Tibial artery (tissue), 4 donors: ENCODE data around the gene MTHFD2L.

ENCODE experiments used
- DNase-seq, 2 donors: peaks; one replicate each; pipeline ENCODE4 v3.0.0-alpha.2; 2019
- H3K27ac ChIP-seq, 2 donors: fragments of 200-600 bp; sonication (generic) in 1 of 2; 1 replicate in 1 of 2; 2 replicates in 1 of 2; pipeline ENCODE4 v1.5.1; 2018 to 2019; ENCODE audit warnings: mild to moderate bottlenecking in 1 of 2
- H3K27me3 ChIP-seq, 2 donors: fragments of 200-600 bp; sonication (generic) in 1 of 2; one replicate each; pipeline versions ENCODE4 v1.5.1 to v1.6.0; 2016 to 2019
- H3K36me3 ChIP-seq, 3 donors: fragments of 200-600 bp; sonication (generic) in 2 of 3; one replicate each; pipeline ENCODE4 v1.5.1; 2016 to 2019; ENCODE audit warnings: mild to moderate bottlenecking in 2 of 3
- H3K4me1 ChIP-seq, 4 donors: fragments of 200-600 bp; sonication (generic) in 2 of 4; 1 replicate in 3 of 4; 2 replicates in 1 of 4; pipeline ENCODE4 v1.5.1; 2016 to 2019
- H3K4me3 ChIP-seq, 2 donors: fragments of 200-600 bp; sonication (generic) in 1 of 2; 1 replicate in 1 of 2; 2 replicates in 1 of 2; pipeline ENCODE4 v1.5.1; 2018 to 2019; ENCODE audit warnings: mild to moderate bottlenecking in 2 of 2
- H3K9me3 ChIP-seq, 3 donors: fragments of 200-600 bp; sonication (generic) in 1 of 3; one replicate each; pipeline ENCODE4 v1.5.1; 2016 to 2019
- CTCF ChIP-seq, 2 experiments: fragments of 200-600 bp in 1 of 2; fragments of 450-650 bp in 1 of 2; IDR thresholded peaks; one replicate each; pipeline ENCODE4 v1.5.1; 2017 to 2019; ENCODE audit warnings: antibody characterized with exemption in 2 of 2, mild to moderate bottlenecking in 1 of 2, moderate library complexity in 1 of 2
- intact Hi-C: fragments of 100-400 bp; cut with DNase I; formaldehyde crosslinking; loops from one replicate; pipeline ENCODE4 v1.15.0; 2023; ENCODE audit warnings: low total_unique reads

MTHFD2L gene

DNA sequence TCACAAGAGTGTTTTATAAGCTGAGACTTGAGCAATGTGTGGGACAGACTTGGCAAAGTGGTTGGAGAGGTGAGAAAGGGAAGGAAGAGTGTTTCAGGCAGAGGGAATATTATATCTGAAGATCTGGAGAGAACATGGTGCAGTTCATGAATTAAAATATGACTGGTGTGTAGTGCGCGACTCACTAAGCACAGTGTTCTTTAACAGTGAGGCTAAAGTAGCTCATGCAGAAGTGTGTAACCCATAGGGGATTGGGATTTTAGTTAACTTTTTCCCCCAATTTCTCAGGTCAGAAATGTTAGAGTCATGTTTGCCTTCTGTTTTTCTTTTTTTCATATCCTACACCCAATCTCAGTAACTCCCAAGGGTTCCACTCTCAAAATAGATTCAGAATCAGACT, 9.7 kb downstream of the MTHFD2L start:
- TF ChIP-seq CTCF (IDR thresholded peaks at IDR 0.05), result no peak
- intact Hi-C loops, result no loop called here
- Histone ChIP-seq H3K9me3 (no peaks in the 10 kb centered on the region), H3K36me3 (no peaks in the 10 kb centered on the region), H3K4me1 (no peaks in the 10 kb centered on the region), H3K27ac (no peak overlapping the region), H3K27me3 (no peaks in the 10 kb centered on the region), H3K4me3 (no peak overlapping the region)
- no peak for DNase-seq

GRCh38 chr4:74168841-74169240, 10.9 kb downstream of the MTHFD2L start:
- Histone ChIP-seq H3K9me3 (no peaks in the 10 kb centered on the region), H3K4me1 (no peaks in the 10 kb centered on the region), H3K36me3 (no peaks in the 10 kb centered on the region), H3K27ac (no peak overlapping the region), H3K27me3 (no peaks in the 10 kb centered on the region), H3K4me3 (no peak overlapping the region)
- TF ChIP-seq CTCF (IDR thresholded peaks at IDR 0.05), result no peak
- intact Hi-C loops, result no loop called here
- no peak for DNase-seq

DNA sequence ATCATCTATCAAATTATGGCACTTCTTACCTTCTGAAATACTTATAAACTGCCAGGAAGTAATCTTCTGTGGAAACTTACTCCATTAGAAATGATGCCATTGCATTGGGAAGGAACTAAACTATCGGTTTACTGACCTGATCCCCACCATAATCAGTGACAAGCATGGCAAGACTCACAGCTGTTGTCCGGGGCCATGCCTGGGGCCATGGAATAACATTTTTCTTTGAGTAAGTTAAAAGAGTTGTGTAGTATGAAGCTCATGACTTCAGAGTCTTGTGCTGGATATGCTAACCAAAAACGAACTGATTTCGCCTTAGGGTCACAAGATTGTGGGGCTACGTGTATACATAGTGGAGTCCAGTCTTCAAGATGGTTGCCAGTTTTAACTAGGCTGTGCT, 15.4 kb downstream of the MTHFD2L start:
- no peak for TF ChIP-seq CTCF (IDR thresholded peaks at IDR 0.05)

GRCh38 chr4:74174421-74174820, 16.5 kb downstream of the MTHFD2L start:
- Histone ChIP-seq H3K27ac (no peak overlapping the region), H3K27me3 (no peaks in the 10 kb centered on the region), H3K4me3 (no peak overlapping the region), H3K9me3 (no peaks in the 10 kb centered on the region), H3K36me3 (peaks cover 0 to 13% (median 0%) of the 10 kb centered on the region in 3 donors), H3K4me1 (no peaks in the 10 kb centered on the region)
- no peak for TF ChIP-seq CTCF (IDR thresholded peaks at IDR 0.05)
- no peak for DNase-seq
- intact Hi-C loops, result no loop called here

More for the DNA sequence above, 15.4 kb downstream of the MTHFD2L start:
- H3K27ac ChIP-seq, result no peak overlapping the region
- peaks cover 0 to 13% (median 0%) of the 10 kb centered on the region in 3 donors for H3K36me3 ChIP-seq
- no peaks in the 10 kb centered on the region for H3K27me3 ChIP-seq
- no peaks in the 10 kb centered on the region for H3K9me3 ChIP-seq
- H3K4me3 ChIP-seq, result no peak overlapping the region
- H3K4me1 ChIP-seq, result no peaks in the 10 kb centered on the region
- DNase-seq, result no peak
- intact Hi-C loops, result no loop called here

DNA sequence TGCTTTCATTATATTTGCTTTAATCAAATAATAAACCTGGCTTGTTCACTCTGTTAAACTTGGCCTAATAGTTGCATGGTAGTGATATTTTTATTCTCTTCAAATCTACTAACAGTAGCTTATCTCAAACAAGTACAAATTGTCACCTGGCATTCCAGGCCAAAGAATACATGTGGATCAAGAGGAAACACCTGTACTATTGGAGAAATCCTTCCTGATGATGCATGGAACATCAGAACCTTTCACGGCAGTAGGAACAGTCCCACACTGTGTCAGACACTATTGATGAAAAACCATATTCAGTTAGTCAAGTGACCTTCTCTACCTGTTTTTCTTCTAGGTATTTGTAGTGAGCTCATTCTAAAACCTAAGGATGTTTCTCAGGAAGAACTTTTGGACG, 17.0 kb downstream of the MTHFD2L start:
- no peak for TF ChIP-seq CTCF (IDR thresholded peaks at IDR 0.05)
- DNase-seq, result no peak
- Histone ChIP-seq H3K4me3 (no peak overlapping the region), H3K4me1 (no peaks in the 10 kb centered on the region), H3K27ac (no peak overlapping the region), H3K36me3 (peaks cover 0 to 13% (median 0%) of the 10 kb centered on the region in 3 donors), H3K27me3 (no peaks in the 10 kb centered on the region), H3K9me3 (no peaks in the 10 kb centered on the region)
- intact Hi-C loops, result no loop called here

- intact Hi-C loops, result no loop called here
- H3K27me3 ChIP-seq, result no peaks in the 10 kb centered on the region
Measured at GRCh38 chr4:74175379-74175778, 17.5 kb downstream of the MTHFD2L start.

More at GRCh38 chr4:74175379-74175778, 17.5 kb downstream of the MTHFD2L start:
- Histone ChIP-seq H3K36me3 (peaks cover 0 to 13% (median 0%) of the 10 kb centered on the region in 3 donors), H3K4me3 (no peak overlapping the region), H3K27ac (no peak overlapping the region), H3K4me1 (no peaks in the 10 kb centered on the region), H3K9me3 (no peaks in the 10 kb centered on the region)
- no peak for TF ChIP-seq CTCF (IDR thresholded peaks at IDR 0.05)
- DNase-seq, result no peak
